A673 (cell line): Measurements from ENCODE around the gene CLCF1. TPM values are rescaled to one million over a fixed set of nuclear protein-coding genes. Genes with fewer than 3 reads are reported as not detected.

ENCODE experiments used
- BruUV-seq: library from RNA; stranded (reverse); fragments of 400-500 nt; replicated peaks from 2 replicates; lab custom pipeline; 2021; lab: Mats Ljungman, UMichigan
- CTCF ChIA-PET: fragments of 300-600 bp; sonication (Branson Sonifier 250); formaldehyde crosslinking; loops from one replicate; lab custom pipeline; 2022; ENCODE audit warnings: antibody characterized with exemption; lab: Charles Lee
- POLR2A ChIA-PET: fragments of 300-600 bp; sonication (Branson Sonifier 250); formaldehyde crosslinking; loops from one replicate; lab custom pipeline; 2022; ENCODE audit warnings: antibody characterized with exemption; ENCODE audit not compliant: low non-redundant PET; lab: Charles Lee
- DNase-seq: peaks from one replicate; pipeline ENCODE4 v3.0.0-alpha.2; 2015; ENCODE audit warnings: low spot score
- H3K27ac ChIP-seq: fragments of 200-600 bp; sonication (generic); 2 replicates; pipeline ENCODE4 v1.5.1; 2016; ENCODE audit warnings: mixed run types, low read depth, mild to moderate bottlenecking, mixed read lengths, antibody characterized with exemption, low read length; ENCODE audit not compliant: poor library complexity, severe bottlenecking
- H3K27me3 ChIP-seq: fragments of 200-600 bp; sonication (generic); replicated peaks from 2 replicates; pipeline ENCODE4 v1.6.1; 2017; ENCODE audit warnings: mixed run types, low read depth, mild to moderate bottlenecking, mixed read lengths, antibody characterized with exemption, low read length; ENCODE audit not compliant: insufficient read depth, poor library complexity
- H3K36me3 ChIP-seq: fragments of 200-600 bp; sonication (generic); 2 replicates; pipeline ENCODE4 v1.6.1; 2016; ENCODE audit warnings: mixed run types, mild to moderate bottlenecking, mixed read lengths, antibody characterized with exemption, low read length; ENCODE audit not compliant: insufficient read depth, poor library complexity, severe bottlenecking
- H3K4me1 ChIP-seq: fragments of 200-600 bp; sonication (generic); 2 replicates; pipeline ENCODE4 v1.6.1; 2017; ENCODE audit warnings: mixed run types, mild to moderate bottlenecking, mixed read lengths, antibody characterized with exemption, low read length; ENCODE audit not compliant: insufficient read depth, poor library complexity, severe bottlenecking
- H3K4me3 ChIP-seq: fragments of 200-600 bp; sonication (generic); 2 replicates; pipeline ENCODE4 v1.5.1; 2016; ENCODE audit warnings: low read depth, mixed run types, mild to moderate bottlenecking, mixed read lengths, low read length; ENCODE audit not compliant: poor library complexity, severe bottlenecking
- H3K9me3 ChIP-seq: fragments of 200-600 bp; sonication (generic); 2 replicates; pipeline ENCODE4 v1.6.1; 2016; ENCODE audit warnings: mixed run types, low read depth, mild to moderate bottlenecking, mixed read lengths, antibody characterized with exemption, low read length; ENCODE audit not compliant: poor library complexity, severe bottlenecking
- EZH2 ChIP-seq: fragments of 200-600 bp; sonication (generic); IDR thresholded peaks from 2 replicates; pipeline ENCODE4 v1.6.1; 2017; ENCODE audit warnings: borderline replicate concordance, low read depth, mild to moderate bottlenecking, mixed read lengths, antibody characterized with exemption, low read length; ENCODE audit not compliant: poor library complexity, severe bottlenecking
- intact Hi-C: fragments of 100-400 bp; cut with micrococcal nuclease; formaldehyde crosslinking; loops from one replicate; pipeline ENCODE4 v1.10.0; 2022; ENCODE audit not compliant: unreplicated experiment
- total RNA-seq: library from RNA; stranded (reverse); gene quantifications from 2 replicates; pipeline ENCODE4 v1.2.3, GENCODE V29; 2021
- TF ChIP-seq, protein P1 (sequence below): fragments of 300-800, 200-600 bp; sonication (generic); conservative IDR thresholded peaks from 2 replicates; pipeline ENCODE4 v1.5.1; 2017; ENCODE audit warnings: low read depth, mild to moderate bottlenecking, antibody characterized with exemption, low read length, moderate library complexity, mixed read lengths

CLCF1 gene
- total RNA-seq, 1 experiment from 2014 or later: 0.69 TPM

DNA sequence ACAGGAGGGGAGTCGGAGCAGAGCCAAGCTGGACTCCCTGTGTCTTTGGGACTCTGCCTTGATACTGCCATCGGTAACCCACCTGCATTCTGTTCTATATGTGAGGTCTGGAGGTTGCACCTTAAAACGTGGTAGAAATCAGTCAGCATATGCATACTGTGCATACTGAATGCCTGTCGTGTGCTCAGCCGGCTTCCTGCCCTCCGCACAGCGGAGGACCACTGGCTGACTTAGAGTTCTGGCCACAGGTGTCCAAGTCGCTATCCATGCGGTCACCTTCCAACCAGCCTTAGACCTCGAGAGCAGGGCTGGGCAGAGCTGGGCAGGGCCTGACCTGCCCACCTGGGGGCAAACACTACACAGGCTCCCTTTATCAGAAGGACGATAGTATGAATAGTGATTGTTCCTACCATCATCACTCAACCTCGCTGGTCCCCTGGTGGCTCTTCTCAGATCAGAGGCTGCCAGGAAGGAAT is 34.3 kb upstream of the CLCF1 start:
- H3K4me3 ChIP-seq: no peak overlapping the region
- POLR2A ChIA-PET: no interaction called here
- CTCF ChIA-PET: no interaction called here
- no peaks in the 10 kb centered on the region for H3K36me3 ChIP-seq
- DNase-seq: no peak
- no TSS peak for BruUV-seq
- no peak overlapping the region for H3K27ac ChIP-seq
- H3K4me1 ChIP-seq: no peaks in the 10 kb centered on the region
- intact Hi-C loops: no loop called here
- H3K27me3 ChIP-seq: no peaks in the 10 kb centered on the region
- TF ChIP-seq EZH2: no peak
- TF ChIP-seq, protein P1, sequence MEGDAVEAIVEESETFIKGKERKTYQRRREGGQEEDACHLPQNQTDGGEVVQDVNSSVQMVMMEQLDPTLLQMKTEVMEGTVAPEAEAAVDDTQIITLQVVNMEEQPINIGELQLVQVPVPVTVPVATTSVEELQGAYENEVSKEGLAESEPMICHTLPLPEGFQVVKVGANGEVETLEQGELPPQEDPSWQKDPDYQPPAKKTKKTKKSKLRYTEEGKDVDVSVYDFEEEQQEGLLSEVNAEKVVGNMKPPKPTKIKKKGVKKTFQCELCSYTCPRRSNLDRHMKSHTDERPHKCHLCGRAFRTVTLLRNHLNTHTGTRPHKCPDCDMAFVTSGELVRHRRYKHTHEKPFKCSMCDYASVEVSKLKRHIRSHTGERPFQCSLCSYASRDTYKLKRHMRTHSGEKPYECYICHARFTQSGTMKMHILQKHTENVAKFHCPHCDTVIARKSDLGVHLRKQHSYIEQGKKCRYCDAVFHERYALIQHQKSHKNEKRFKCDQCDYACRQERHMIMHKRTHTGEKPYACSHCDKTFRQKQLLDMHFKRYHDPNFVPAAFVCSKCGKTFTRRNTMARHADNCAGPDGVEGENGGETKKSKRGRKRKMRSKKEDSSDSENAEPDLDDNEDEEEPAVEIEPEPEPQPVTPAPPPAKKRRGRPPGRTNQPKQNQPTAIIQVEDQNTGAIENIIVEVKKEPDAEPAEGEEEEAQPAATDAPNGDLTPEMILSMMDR: no peak
- H3K9me3 ChIP-seq: no peaks in the 10 kb centered on the region

DNA sequence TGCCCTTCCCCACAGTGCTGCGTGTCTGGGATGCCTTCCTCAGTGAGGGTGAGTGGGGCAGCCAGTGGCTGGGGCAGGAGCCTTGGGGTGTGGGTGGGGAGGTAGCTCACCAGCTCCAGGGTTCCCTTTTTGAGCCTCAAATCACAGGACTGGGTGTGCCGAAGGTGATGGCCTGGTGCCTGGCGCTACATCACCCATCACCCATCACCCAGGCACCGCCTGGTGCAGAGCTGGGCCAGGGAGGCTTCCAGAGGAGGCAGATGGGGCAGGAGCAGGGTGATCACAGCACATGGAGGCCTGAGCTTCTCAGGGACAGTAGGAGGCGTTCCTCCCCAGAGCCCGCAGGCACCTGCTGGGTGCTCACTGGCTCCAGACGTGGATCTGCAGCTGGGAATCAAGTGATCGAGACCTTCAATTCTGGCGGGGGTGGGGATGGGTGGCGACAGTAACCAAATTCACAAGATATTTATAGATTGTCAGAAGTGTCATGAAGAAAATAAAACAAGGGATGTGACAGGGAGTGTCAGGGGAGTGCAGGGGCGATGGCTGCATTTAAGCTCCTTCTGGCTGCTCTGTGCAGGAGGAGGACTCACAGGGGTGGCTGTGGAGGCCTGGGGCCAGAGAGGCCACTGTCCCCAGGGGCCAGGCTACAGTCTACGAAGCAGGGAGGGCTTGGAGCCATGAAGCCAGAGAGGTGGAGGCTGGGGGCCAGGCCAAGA is 33.7 kb upstream of the CLCF1 start:
- intact Hi-C loops: no loop called here
- no peak for DNase-seq
- BruUV-seq: no TSS peak
- Histone ChIP-seq H3K4me1 (peaks cover 3% of the 10 kb centered on the region), H3K4me3 (no peak overlapping the region), H3K27ac (no peak overlapping the region), H3K36me3 (no peaks in the 10 kb centered on the region), H3K27me3 (no peaks in the 10 kb centered on the region), H3K9me3 (no peaks in the 10 kb centered on the region)
- CTCF ChIA-PET: interaction anchor here (0.6 kb wide), 1 partner anchor 556 kb away, joined by 3 read pairs; no protein-coding TSS in a partner anchor
- POLR2A ChIA-PET: no interaction called here
- TF ChIP-seq, protein P1: 0 out of 2 replicates have a peak, but pooled peaks have one; percentile 26
- TF ChIP-seq EZH2: no peak

DNA sequence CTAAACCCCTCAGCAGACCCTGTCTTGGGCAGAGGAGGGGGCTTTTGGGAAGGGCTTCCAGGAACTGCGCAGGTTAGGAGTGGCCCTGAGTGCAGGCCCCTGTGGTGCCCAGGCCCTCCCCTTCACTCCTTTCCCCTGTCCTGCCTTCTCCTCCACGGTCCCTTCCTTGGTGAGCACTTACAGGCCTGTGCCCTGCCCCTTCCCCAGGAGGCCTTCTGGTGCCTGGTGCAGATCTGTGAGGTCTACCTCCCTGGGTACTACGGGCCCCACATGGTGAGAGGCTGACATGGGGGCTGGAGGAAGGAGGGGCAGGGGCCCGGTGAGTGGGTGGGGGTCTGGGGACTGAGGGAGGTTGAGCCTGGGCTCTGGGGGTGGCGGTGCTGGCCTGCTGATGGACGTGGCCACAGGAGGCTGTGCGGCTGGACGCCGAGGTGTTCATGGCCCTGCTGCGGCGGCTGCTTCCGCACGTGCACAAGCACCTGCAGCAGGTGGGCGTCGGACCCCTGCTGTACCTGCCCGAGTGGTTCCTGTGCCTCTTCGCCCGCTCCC is 33.1 kb upstream of the CLCF1 start:
- Histone ChIP-seq H3K9me3 (no peaks in the 10 kb centered on the region), H3K4me3 (no peak overlapping the region), H3K27me3 (no peaks in the 10 kb centered on the region), H3K4me1 (peaks cover 6% of the 10 kb centered on the region), H3K27ac (no peak overlapping the region), H3K36me3 (no peaks in the 10 kb centered on the region)
- BruUV-seq: no TSS peak
- intact Hi-C loops: no loop called here
- CTCF ChIA-PET: interaction anchor here (0.6 kb wide), 1 partner anchor 555 kb away, joined by 3 read pairs; no protein-coding TSS in a partner anchor
- no peak for DNase-seq
- TF ChIP-seq, protein P1: no peak
- TF ChIP-seq EZH2: no peak
- POLR2A ChIA-PET: no interaction called here
